HG02588 (cell line): ENCODE measurements around the gene ZC3H7A.

Source experiments
- ATAC-seq: cut with Tn5 transposase; IDR thresholded peaks from one replicate; pipeline ENCODE4 v1.9.1; 2021; ENCODE audit warnings: mild to moderate bottlenecking, moderate library complexity; ENCODE audit not compliant: unreplicated experiment

ZC3H7A gene

GRCh38 chr16:11738742-11739544 lies 58.1 kb downstream of the ZC3H7A start:
- no peak for ATAC-seq

- ATAC-seq = no peak
These were observed 59.3 kb downstream of the ZC3H7A start for GRCh38 chr16:11737713-11738112.

- ATAC-seq = no peak
These were observed 60.2 kb downstream of the ZC3H7A start for GRCh38 chr16:11736903-11737302.

GRCh38 chr16:11735787-11736186 lies 61.3 kb downstream of the ZC3H7A start:
- no peak for ATAC-seq

- no peak for ATAC-seq
These were observed 62.4 kb downstream of the ZC3H7A start for GRCh38 chr16:11734653-11735043.

- ATAC-seq = no peak
These were observed 62.9 kb downstream of the ZC3H7A start for GRCh38 chr16:11734025-11734652.

- ATAC-seq = no peak
These were observed 65.8 kb downstream of the ZC3H7A start for GRCh38 chr16:11731222-11731621.

DNA sequence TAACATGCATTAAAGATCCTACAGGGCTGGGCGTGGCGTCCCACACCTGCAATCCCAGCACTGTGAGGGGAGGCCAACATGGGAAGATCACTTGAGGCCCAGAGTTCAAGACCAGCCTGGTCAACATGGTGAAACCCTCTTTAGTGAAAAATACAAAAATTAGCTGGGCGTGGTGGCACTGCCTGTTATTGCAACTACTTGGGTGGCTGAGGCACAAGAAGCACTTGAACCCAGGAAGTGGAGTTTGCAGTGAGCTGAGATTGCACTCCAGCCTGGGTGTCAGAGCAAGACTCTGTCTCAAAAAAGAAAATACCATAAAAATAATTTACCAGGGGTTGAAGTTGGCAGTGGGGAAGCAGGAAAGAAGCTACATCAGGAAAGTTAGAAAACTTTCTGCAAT lies 67.3 kb downstream of the ZC3H7A start:
- ATAC-seq = no peak

- ATAC-seq = no peak
These were observed 69.1 kb downstream of the ZC3H7A start for GRCh38 chr16:11727796-11728543.

GRCh38 chr16:11726008-11726407 lies 71.0 kb downstream of the ZC3H7A start:
- ATAC-seq = no peak

DNA sequence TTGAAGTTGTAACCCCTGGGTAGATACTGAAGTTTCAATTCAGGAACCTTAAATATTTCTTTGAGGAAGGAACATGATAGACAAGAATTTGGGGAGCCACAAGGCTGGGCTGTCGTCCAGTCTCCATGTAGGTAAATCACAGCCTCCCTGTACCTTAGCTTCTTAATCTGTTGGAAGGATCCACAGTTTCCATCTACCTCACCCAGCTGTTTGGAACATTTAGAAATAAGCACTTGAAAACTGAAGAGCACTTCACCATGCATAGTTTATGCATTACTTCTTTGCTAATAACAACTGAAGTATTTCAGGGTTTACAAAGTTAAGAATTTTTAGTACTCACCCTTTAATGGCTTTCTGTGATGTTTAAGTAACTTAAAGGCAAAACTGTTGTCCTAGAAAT lies 71.6 kb downstream of the ZC3H7A start:
- no peak for ATAC-seq

DNA sequence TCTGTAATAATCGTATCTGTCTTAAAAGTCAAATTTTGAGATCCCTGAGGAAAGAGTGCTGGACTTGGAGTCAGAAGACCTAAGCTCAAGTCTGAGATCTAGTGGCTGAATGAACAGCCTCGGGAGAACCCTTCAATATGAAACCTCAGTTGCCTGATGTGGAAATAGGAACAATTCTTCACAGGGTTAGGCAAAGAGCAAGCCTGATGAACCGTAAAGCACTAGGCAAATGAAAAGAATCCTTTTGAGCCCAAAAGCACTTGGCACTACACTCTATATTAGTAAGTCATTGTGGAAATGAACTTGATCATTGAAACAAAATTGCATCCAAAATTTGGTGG lies 74.6 kb downstream of the ZC3H7A start:
- no peak for ATAC-seq

DNA sequence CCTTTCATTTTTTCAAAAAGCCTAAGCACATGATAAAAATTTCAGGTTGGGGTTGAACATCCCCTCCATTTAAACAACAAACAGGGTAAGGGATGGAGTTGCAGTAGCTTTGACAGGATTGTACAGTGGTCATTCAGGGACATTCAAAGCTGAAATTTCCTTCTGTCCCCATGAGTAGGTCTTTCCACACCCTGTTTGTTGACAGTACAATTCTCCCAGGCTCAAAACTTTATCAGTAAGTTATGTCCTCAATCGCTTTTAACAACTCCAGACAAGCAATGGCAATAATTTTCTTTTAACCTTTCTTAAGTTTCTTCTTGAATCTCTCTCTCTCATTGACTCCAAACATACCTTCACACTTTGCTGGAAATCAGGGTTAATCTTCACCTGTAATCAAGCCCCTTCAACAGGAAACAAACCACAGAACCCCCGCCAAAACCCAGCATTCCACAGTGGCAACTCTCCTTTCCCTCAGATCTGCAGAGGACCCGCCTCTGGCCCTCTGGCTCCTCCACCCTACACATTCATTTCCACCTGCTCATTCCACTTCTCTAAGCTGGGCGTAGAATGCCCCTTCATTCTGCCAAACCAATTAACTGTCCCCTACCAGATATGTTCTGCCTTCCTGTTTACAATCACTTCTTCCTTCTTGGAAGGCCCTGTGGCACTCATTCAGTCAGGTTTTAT lies 75.1 kb downstream of the ZC3H7A start:
- ATAC-seq = no peak

GRCh38 chr16:11719762-11720161 lies 77.3 kb downstream of the ZC3H7A start:
- no peak for ATAC-seq

DNA sequence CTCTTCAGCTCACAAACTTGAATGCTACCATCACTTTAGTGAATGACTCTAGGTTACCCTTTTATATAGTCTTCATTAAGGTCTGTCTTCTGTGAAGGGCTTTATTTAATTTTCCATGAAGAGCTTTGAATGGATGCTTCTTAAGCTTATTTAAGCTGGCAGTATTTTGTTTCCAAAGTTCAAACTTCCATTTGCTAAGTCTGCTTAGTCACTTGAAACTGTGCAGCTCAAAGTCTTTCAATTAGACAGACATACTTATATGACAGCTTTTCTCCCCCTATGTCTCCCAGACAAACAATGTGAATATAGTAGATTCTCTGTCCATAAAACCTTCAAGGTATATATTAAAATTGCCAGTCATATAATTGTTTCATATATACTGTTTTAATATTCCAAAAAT lies 77.9 kb downstream of the ZC3H7A start:
- no peak for ATAC-seq

GRCh38 chr16:11717811-11718210 lies 79.2 kb downstream of the ZC3H7A start:
- ATAC-seq = no peak

DNA sequence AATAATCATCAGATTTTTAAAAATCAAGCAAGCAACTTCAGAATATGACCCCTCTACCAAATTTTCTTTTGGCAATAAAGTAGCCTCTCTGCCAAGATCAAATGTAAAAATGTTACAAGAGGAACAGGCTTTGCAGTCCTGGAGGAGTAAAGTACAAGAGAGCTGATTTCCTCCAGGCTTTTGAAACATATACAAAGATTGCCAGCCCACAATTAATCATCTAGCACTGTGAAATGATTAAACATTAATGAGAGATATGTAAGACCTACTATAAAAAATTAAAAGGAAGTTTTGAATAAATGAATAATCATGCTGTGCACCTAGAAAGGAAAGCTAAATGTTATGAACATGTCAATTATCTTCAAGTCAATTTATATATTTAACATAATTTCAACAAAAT lies 80.7 kb downstream of the ZC3H7A start:
- ATAC-seq = no peak

DNA sequence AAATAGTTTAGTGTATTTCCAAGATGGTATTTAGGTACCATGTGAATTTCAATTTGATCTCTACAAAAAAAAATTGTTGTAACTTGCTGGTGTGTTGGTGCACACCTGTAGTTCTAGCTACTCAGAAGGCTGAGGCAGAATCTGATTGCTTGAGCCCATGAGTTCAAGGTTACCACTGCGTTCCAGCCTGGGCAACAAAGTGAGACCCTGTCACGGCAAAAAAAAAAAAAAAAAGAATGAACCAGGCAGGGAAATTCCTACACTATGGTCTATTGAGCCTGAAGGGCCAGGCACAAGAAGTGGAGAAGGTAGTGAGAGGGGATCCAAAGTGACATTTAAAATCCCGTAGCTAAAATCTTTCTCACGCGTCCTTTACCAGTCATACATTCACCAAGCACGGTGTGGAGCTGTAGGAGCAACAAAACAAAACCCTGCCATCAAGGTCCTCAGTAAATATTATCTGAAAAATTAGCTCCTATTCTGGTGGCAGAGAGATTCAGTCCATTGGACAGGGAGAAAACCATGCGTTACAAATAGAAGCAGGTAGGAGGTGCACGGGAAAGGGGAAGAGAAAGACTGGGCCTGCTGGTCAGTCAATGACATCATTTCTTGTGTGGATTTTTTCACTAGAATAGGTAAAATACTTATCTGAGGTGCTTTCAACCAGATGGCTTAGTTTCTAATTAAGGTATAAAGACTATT lies 81.7 kb downstream of the ZC3H7A start:
- ATAC-seq = no peak

- no peak for ATAC-seq
These were observed 84.9 kb downstream of the ZC3H7A start for GRCh38 chr16:11712122-11712521.

DNA sequence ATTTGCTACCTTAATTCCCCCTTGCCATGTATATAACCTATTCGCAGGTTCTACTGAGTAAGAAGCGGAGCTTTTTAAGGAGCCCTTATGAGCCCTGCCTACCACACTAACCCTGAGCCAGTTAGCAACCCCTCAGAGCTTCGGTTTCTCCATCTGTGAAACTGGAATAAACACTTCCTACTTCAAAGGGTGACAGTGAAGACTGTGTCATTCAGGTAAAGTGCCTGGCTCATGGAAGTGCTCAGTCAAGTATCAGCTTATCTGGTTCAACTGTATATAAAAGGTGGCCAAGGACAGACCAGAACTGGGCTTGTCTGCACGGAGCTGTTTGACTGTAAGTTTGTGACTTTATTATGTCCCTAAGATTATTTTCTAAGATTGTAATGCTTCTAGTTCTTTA lies 85.4 kb downstream of the ZC3H7A start:
- ATAC-seq = no peak

- ATAC-seq = no peak
These were observed 88.6 kb downstream of the ZC3H7A start for GRCh38 chr16:11708421-11708820.
